Spleen (tissue), 11 donors: Measurements from ENCODE around the gene GHRL. TPM values are rescaled to one million over a fixed set of nuclear protein-coding genes. Genes with fewer than 3 reads are reported as not detected.

Experiments
- DNase-seq: peaks from one replicate; pipeline ENCODE4 v3.0.0-alpha.2; 2020
- H3K27ac ChIP-seq, 8 donors: fragments of 200-600 bp; sonication (generic) in 7 of 8; 1 replicate in 4 of 8; 2 replicates in 4 of 8; pipeline versions ENCODE4 v1.5.0 to v1.8.0; 2016 to 2021; ENCODE audit warnings: inconsistent platforms in 4 of 8, mild to moderate bottlenecking in 4 of 8, moderate library complexity in 1 of 8
- H3K27me3 ChIP-seq, 7 donors: fragments of 200-600 bp; sonication (generic) in 6 of 7; replicated peaks in 1 of 7; 1 replicate in 4 of 7; 2 replicates in 3 of 7; pipeline versions ENCODE4 v1.5.0 to v1.8.0; 2016 to 2021; ENCODE audit warnings: inconsistent platforms in 3 of 7, mild to moderate bottlenecking in 1 of 7
- H3K36me3 ChIP-seq, 6 donors: fragments of 200-600 bp; sonication (generic) in 5 of 6; 1 replicate in 4 of 6; 2 replicates in 2 of 6; pipeline versions ENCODE4 v1.5.0 to v1.8.0; 2016 to 2021; ENCODE audit warnings: inconsistent platforms in 2 of 6
- H3K4me1 ChIP-seq, 6 donors: fragments of 200-600 bp; sonication (generic) in 5 of 6; 1 replicate in 3 of 6; 2 replicates in 3 of 6; pipeline versions ENCODE4 v1.5.0 to v1.8.0; 2016 to 2021; ENCODE audit warnings: inconsistent platforms in 3 of 6
- H3K4me3 ChIP-seq, 8 donors: fragments of 200-600 bp; sonication (generic) in 7 of 8; 1 replicate in 4 of 8; 2 replicates in 4 of 8; pipeline versions ENCODE4 v1.5.0 to v1.8.0; 2016 to 2021; ENCODE audit warnings: inconsistent platforms in 4 of 8, mild to moderate bottlenecking in 4 of 8, moderate library complexity in 2 of 8
- H3K9me3 ChIP-seq, 8 donors: fragments of 200-600 bp; sonication (generic) in 7 of 8; 1 replicate in 4 of 8; 2 replicates in 4 of 8; pipeline versions ENCODE4 v1.5.0 to v1.8.0; 2016 to 2021; ENCODE audit warnings: inconsistent platforms in 4 of 8
- CTCF ChIP-seq, 11 experiments: fragments of 200-600 bp in 7 of 11; fragments of 450-650 bp in 4 of 11; sonication (generic) in 4 of 11; IDR thresholded peaks in 8 of 11; conservative IDR thresholded peaks in 3 of 11; 1 replicate in 7 of 11; 2 replicates in 4 of 11; pipeline versions ENCODE4 v1.4.0 to v1.8.0; 2016 to 2021; ENCODE audit warnings: antibody characterized with exemption in 11 of 11, inconsistent platforms in 4 of 11, mild to moderate bottlenecking in 1 of 11
- POLR2A ChIP-seq, 3 donors: fragments of 450-650 bp; IDR thresholded peaks; one replicate each; pipeline ENCODE4 v1.5.1; 2017; ENCODE audit warnings: antibody characterized with exemption in 3 of 3, mild to moderate bottlenecking in 1 of 3
- POLR2AphosphoS5 ChIP-seq, 3 donors: sonication (generic); formaldehyde crosslinking; IDR thresholded peaks; one replicate each; pipeline ENCODE4 v1.5.1; 2017; ENCODE audit warnings: antibody characterized with exemption in 3 of 3
- WGBS, 5 donors: extraction: QIAGEN DNeasy Blood & Tissue Kit in 3 of 5; methylation state at CpG; one replicate each; pipeline versions ENCODE4 v1.1.5 to v1.1.7; 2013 to 2018; 5-methylcytosine and 5-hydroxymethylcytosine counted together
- intact Hi-C: fragments of 100-400 bp; cut with DNase I; formaldehyde crosslinking; loops from one replicate; pipeline ENCODE4 v1.15.0; 2023; ENCODE audit warnings: low total_unique reads
- polyA plus RNA-seq, 3 donors: library from polyadenylated mRNA; stranded (reverse); fragments of 200-250 nt; gene quantifications; one replicate each; pipeline ENCODE4 v1.2.1, GENCODE V29; 2013
- total RNA-seq, 7 donors: library from RNA; depleted of rRNA in 3 of 7; stranded (reverse); fragments of >200 nt in 3 of 7; fragmentation: NEBNext Ultra II Directional in 4 of 7; extraction: Animal tissue kit (Norgen Biotek cat#: 25700) in 4 of 7; gene quantifications; one replicate each; pipeline versions ENCODE4 v1.1.0 to v1.2.1, GENCODE V29; 2016 to 2021
- donor health status: healthy with polysubstance abuse.
- donor health status: DM: no; HTN: no; CAD: no; lungs with moderate emphysema.
- donor health status: DM: no; HTN: no; CAD: no.
- donor health status: Bipolar disorder and iron deficiency.
- donor health status: healthy.
- donor health status: DM: no; HTN: no; CAD: no.
- donor health status: DM: yes; HTN: yes; CAD: no.

Gene GHRL
- total and polyA plus RNA-seq, 10 donors = 1.1 to 8.0 (median 4.0) TPM

- Histone ChIP-seq H3K27me3 (no peaks in the 10 kb centered on the region), H3K4me3 (peak overlapping the region; percentile 60 to 98 (median 86)), H3K9me3 (no peaks in the 10 kb centered on the region), H3K36me3 (peaks cover 0 to 40% (median 34%) of the 10 kb centered on the region in 6 donors), H3K27ac (peak overlapping the region; percentile 65 to 88 (median 84)), H3K4me1 (peaks cover 7 to 48% (median 36%) of the 10 kb centered on the region in 6 donors)
- TF ChIP-seq POLR2A (IDR thresholded peaks at IDR 0.05) = no peak
- no peak for TF ChIP-seq CTCF (IDR thresholded peaks at IDR 0.05 in 8 of 11, conservative IDR thresholded peaks at IDR 0.05 in 3 of 11)
- no peak for TF ChIP-seq POLR2AphosphoS5 (IDR thresholded peaks at IDR 0.05)
- WGBS, 5 donors = 0 to 2% (median 1%) methylated on average over 9 of the region's 9 CpGs
- peak; percentile 61 for DNase-seq
- intact Hi-C loops = no loop called here
Measured at GRCh38 chr3:10320320-10320677, 27.6 kb upstream of the GHRL start.

- WGBS, 5 donors = 4 to 40% (median 11%) methylated on average over 1 to 3 of the region's 3 CpGs
- H3K27ac ChIP-seq = peak overlapping the region in 2 of 8 donors; percentile 85 to 86
- no peaks in the 10 kb centered on the region for H3K9me3 ChIP-seq
- no peak for TF ChIP-seq POLR2AphosphoS5 (IDR thresholded peaks at IDR 0.05)
- TF ChIP-seq POLR2A (IDR thresholded peaks at IDR 0.05) = no peak
- TF ChIP-seq CTCF (IDR thresholded peaks at IDR 0.05 in 8 of 11, conservative IDR thresholded peaks at IDR 0.05 in 3 of 11) = no peak
- H3K4me3 ChIP-seq = peak overlapping the region; percentile 60 to 98 (median 86)
- intact Hi-C loops = no loop called here
- H3K27me3 ChIP-seq = no peaks in the 10 kb centered on the region
- H3K36me3 ChIP-seq = peaks cover 0 to 45% (median 39%) of the 10 kb centered on the region in 6 donors
- no peak for DNase-seq
- peaks cover 7 to 48% (median 36%) of the 10 kb centered on the region in 6 donors for H3K4me1 ChIP-seq
Measured at GRCh38 chr3:10319804-10320203, 27.1 kb upstream of the GHRL start.

GRCh38 chr3:10319251-10319650, 26.5 kb upstream of the GHRL start:
- H3K9me3 ChIP-seq = no peaks in the 10 kb centered on the region
- intact Hi-C loops = no loop called here
- H3K4me3 ChIP-seq = peak overlapping the region in 2 of 8 donors; percentile 82 to 89
- 64 to 75% (median 73%) methylated on average over 6 of the region's 6 CpGs for WGBS, 5 donors
- H3K27me3 ChIP-seq = no peaks in the 10 kb centered on the region
- peaks cover 7 to 48% (median 36%) of the 10 kb centered on the region in 6 donors for H3K4me1 ChIP-seq
- no peak for TF ChIP-seq POLR2A (IDR thresholded peaks at IDR 0.05)
- no peak for TF ChIP-seq POLR2AphosphoS5 (IDR thresholded peaks at IDR 0.05)
- TF ChIP-seq CTCF (IDR thresholded peaks at IDR 0.05 in 8 of 11, conservative IDR thresholded peaks at IDR 0.05 in 3 of 11) = no peak
- no peak for DNase-seq
- H3K36me3 ChIP-seq = peaks cover 0 to 51% (median 44%) of the 10 kb centered on the region in 6 donors
- no peak overlapping the region for H3K27ac ChIP-seq

- Histone ChIP-seq H3K27me3 (no peaks in the 10 kb centered on the region), H3K27ac (no peak overlapping the region), H3K4me1 (peaks cover 7 to 48% (median 36%) of the 10 kb centered on the region in 6 donors), H3K4me3 (no peak overlapping the region), H3K36me3 (peaks cover 0 to 64% (median 55%) of the 10 kb centered on the region in 6 donors), H3K9me3 (no peaks in the 10 kb centered on the region)
- intact Hi-C loops = no loop called here
- 79 to 96% (median 89%) methylated on average over 3 of the region's 3 CpGs for WGBS, 5 donors
- DNase-seq = no peak
- TF ChIP-seq POLR2A (IDR thresholded peaks at IDR 0.05) (no peak), CTCF (IDR thresholded peaks at IDR 0.05 in 8 of 11, conservative IDR thresholded peaks at IDR 0.05 in 3 of 11) (no peak), POLR2AphosphoS5 (IDR thresholded peaks at IDR 0.05) (no peak)
Measured at GRCh38 chr3:10317961-10318350, 25.2 kb upstream of the GHRL start.
